ENCODE results near the gene GPR21.

DNA sequence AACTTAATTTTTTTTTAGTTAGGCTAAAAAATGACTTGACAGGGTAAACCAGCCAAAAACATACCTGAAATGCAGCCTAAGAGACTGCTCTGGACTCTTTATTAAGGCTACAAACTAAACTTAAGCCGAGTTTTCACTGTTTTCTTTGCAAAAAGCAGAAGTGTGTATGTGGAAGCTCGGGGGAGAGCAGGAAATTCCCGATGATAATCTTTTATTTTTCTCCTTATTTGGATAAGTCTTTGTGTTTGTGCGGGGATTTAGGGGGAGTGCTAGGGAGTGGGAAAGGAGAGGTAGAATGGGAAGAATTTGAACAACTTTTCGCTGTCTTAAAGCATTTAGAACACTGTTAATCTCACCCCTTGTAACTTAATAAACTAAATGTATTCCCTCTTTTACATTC is 30.7 kb upstream of the GPR21 start:
- TF ChIP-seq FOXM1 (IDR thresholded peaks at IDR 0.05; ENCODE audit: borderline replicate concordance) (no peak), SUZ12 (IDR thresholded peaks at IDR 0.05) (no peak), BHLHE40 (IDR thresholded peaks at IDR 0.05; ENCODE audit: borderline replicate concordance) (no peak), ZNF384 (IDR thresholded peaks at IDR 0.05) (no peak), TARDBP (IDR thresholded peaks at IDR 0.05) (no peak), SP1 (IDR thresholded peaks at IDR 0.05) (no peak), FOXA1 (IDR thresholded peaks at IDR 0.05) (no peak), ELF4 (IDR thresholded peaks at IDR 0.05) (no peak), L3MBTL2 (conservative IDR thresholded peaks at IDR 0.05) (no peak), HDGF (IDR thresholded peaks at IDR 0.05; ENCODE audit: borderline replicate concordance) (no peak), LEF1 (IDR thresholded peaks at IDR 0.05; ENCODE audit: borderline replicate concordance) (no peak)
- TF ChIP-seq, protein P1, sequence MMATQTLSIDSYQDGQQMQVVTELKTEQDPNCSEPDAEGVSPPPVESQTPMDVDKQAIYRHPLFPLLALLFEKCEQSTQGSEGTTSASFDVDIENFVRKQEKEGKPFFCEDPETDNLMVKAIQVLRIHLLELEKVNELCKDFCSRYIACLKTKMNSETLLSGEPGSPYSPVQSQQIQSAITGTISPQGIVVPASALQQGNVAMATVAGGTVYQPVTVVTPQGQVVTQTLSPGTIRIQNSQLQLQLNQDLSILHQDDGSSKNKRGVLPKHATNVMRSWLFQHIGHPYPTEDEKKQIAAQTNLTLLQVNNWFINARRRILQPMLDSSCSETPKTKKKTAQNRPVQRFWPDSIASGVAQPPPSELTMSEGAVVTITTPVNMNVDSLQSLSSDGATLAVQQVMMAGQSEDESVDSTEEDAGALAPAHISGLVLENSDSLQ (IDR thresholded peaks at IDR 0.05): no peak

Measured in HEK293T (cell line).